ENCODE results near the gene PIGK. TPM values are rescaled to one million over a fixed set of nuclear protein-coding genes. Genes with fewer than 3 reads are reported as not detected.

The PIGK gene
- total and polyA plus RNA-seq, 2 donors (not counting 3 experiments of a cell fraction or from before 2014, with no cell fraction given), result 12.3 to 32.3 TPM

- no peak overlapping the region for H3K27ac ChIP-seq (ENCODE audit: insufficient read depth, low read depth, low read length)
- H3K4me1 ChIP-seq (ENCODE audit: control insufficient read depth, extremely low read depth, insufficient read depth, low read length), result no peaks in the 10 kb centered on the region
- CTCF ChIA-PET, result interaction anchor here (1.3 kb wide), 1 partner anchor 23 kb away, joined by 3 read pairs; no protein-coding TSS in a partner anchor
- H3K9ac ChIP-seq (replicated peaks; ENCODE audit: extremely low read depth, insufficient read depth, low read length), result no peak overlapping the region
- no peaks in the 10 kb centered on the region for H3K36me3 ChIP-seq (ENCODE audit: control insufficient read depth in 2 of 2, extremely low read depth in 1 of 2, insufficient read depth in 2 of 2, low read length in 2 of 2)
- no peak overlapping the region for H2AFZ ChIP-seq (ENCODE audit: low read depth, low read length)
- FAIRE-seq (no peak), DNase-seq (ENCODE audit: low read depth, low spot score) (no peak)
- H3K4me3 ChIP-seq (replicated peaks in 1 of 3; ENCODE audit: insufficient read depth in 1 of 3, low read depth in 1 of 3, low read length in 3 of 3), result no peak overlapping the region
- TF ChIP-seq FOS (IDR thresholded peaks at IDR 0.05; ENCODE audit: borderline replicate concordance, insufficient read depth, low read length) (no peak), CTCF (IDR thresholded peaks at IDR 0.05; ENCODE audit: extremely low read depth in 1 of 2, insufficient read depth in 1 of 2, low read depth in 1 of 2, low read length in 2 of 2) (no peak), POLR2A (IDR thresholded peaks at IDR 0.05; ENCODE audit: low read depth, low read length) (no peak), MAX (IDR thresholded peaks at IDR 0.05; ENCODE audit: insufficient read depth, insufficient read length) (no peak), JUN (IDR thresholded peaks at IDR 0.05; ENCODE audit: borderline replicate concordance, insufficient read depth, insufficient read length, low read depth) (no peak), EZH2 (IDR thresholded peaks at IDR 0.05; ENCODE audit: borderline replicate concordance, low read depth, low read length, severe bottlenecking) (no peak), POLR2AphosphoS5 (IDR thresholded peaks at IDR 0.05; ENCODE audit: insufficient read depth, low read depth, low read length) (no peak)
- no peaks in the 10 kb centered on the region for H3K9me3 ChIP-seq (replicated peaks; ENCODE audit: control insufficient read depth, insufficient read depth, low read length)
- no peaks in the 10 kb centered on the region for H3K27me3 ChIP-seq (ENCODE audit: control insufficient read depth in 2 of 2, insufficient read depth in 2 of 2, low read length in 2 of 2)
- H3K4me2 ChIP-seq (ENCODE audit: insufficient read depth, low read length), result no peak overlapping the region
- dilution Hi-C loops (cut with MboI; ENCODE audit: extremely low pct_ligation_motif_present, low sequenced_read_pairs) (no loop called here), intact Hi-C loops (cut with micrococcal nuclease) (no loop called here)
- no peaks in the 10 kb centered on the region for H3K9me1 ChIP-seq (replicated peaks; ENCODE audit: control insufficient read depth, extremely low read depth, insufficient read depth, low read length)
- H4K20me1 ChIP-seq (replicated peaks; ENCODE audit: control insufficient read depth, extremely low read depth, insufficient read depth, low read length), result peaks cover 3% of the 10 kb centered on the region
- POLR2A ChIA-PET, result no interaction called here
- BruUV-seq (replicated peaks), result no TSS peak
- no peaks in the 10 kb centered on the region for H3K79me2 ChIP-seq (ENCODE audit: control insufficient read depth, insufficient read depth, low read length)
Observed at GRCh38 chr1:77047978-77048614, 171.1 kb downstream of the PIGK start.

Data from endothelial cell of umbilical vein (primary cell).